Esophagus muscularis mucosa (tissue), 4 donors: ENCODE data around the gene COL26A1. TPM values are rescaled to one million over a fixed set of nuclear protein-coding genes. Genes with fewer than 3 reads are reported as not detected.

Experiments used
- DNase-seq: peaks from one replicate; pipeline ENCODE4 v3.0.0-alpha.2; 2017; ENCODE audit errors: extremely low spot score
- H3K27ac ChIP-seq, 4 donors: fragments of 200-600 bp; sonication (generic); replicated peaks in 1 of 4; 1 replicate in 3 of 4; 2 replicates in 1 of 4; pipeline ENCODE4 v1.5.1; 2016 to 2019; ENCODE audit warnings: mild to moderate bottlenecking in 1 of 4
- H3K27me3 ChIP-seq, 4 donors: fragments of 200-600 bp; sonication (generic); one replicate each; pipeline versions ENCODE4 v1.5.1 to v1.6.0; 2016 to 2019
- H3K36me3 ChIP-seq, 4 donors: fragments of 200-600 bp; sonication (generic); one replicate each; pipeline ENCODE4 v1.5.1; 2016 to 2019
- H3K4me1 ChIP-seq, 4 donors: fragments of 200-600 bp; sonication (generic); one replicate each; pipeline ENCODE4 v1.5.1; 2016 to 2019
- H3K4me3 ChIP-seq, 4 donors: fragments of 200-600 bp; sonication (generic); 1 replicate in 2 of 4; 2 replicates in 2 of 4; pipeline ENCODE4 v1.5.1; 2016 to 2019; ENCODE audit warnings: mild to moderate bottlenecking in 4 of 4, moderate library complexity in 1 of 4
- H3K9me3 ChIP-seq, 4 donors: fragments of 200-600 bp; sonication (generic); 1 replicate in 3 of 4; 2 replicates in 1 of 4; pipeline ENCODE4 v1.5.1; 2016 to 2019
- EP300 ChIP-seq: sonication (generic); formaldehyde crosslinking; IDR thresholded peaks from one replicate; pipeline ENCODE4 v1.6.1; 2017; ENCODE audit warnings: antibody characterized with exemption
- POLR2A ChIP-seq: fragments of 450-650 bp; IDR thresholded peaks from one replicate; pipeline ENCODE4 v1.6.1; 2017; ENCODE audit warnings: antibody characterized with exemption, moderate library complexity, mild to moderate bottlenecking, low read depth
- POLR2AphosphoS5 ChIP-seq, 2 donors: sonication (generic); formaldehyde crosslinking; IDR thresholded peaks; one replicate each; pipeline ENCODE4 v1.6.1; 2017; ENCODE audit warnings: antibody characterized with exemption in 2 of 2
- WGBS: methylation state at CpG from one replicate; pipeline ENCODE4 v1.1.5; 2018; 5-methylcytosine and 5-hydroxymethylcytosine counted together
- intact Hi-C: fragments of 100-400 bp; cut with DNase I; formaldehyde crosslinking; loops from one replicate; pipeline ENCODE4 v1.15.1; 2023
- total RNA-seq, 4 donors: library from RNA; depleted of rRNA; stranded (reverse); fragments of >200 nt; gene quantifications; one replicate each; pipeline versions ENCODE4 v1.1.0 to v1.2.1, GENCODE V29; 2016
- TF ChIP-seq, protein P1 (sequence below), 3 experiments: fragments of 200-600 bp in 2 of 3; fragments of 450-650 bp in 1 of 3; sonication (generic) in 2 of 3; IDR thresholded peaks; one replicate each; pipeline ENCODE4 v1.5.1; 2017 to 2019; ENCODE audit warnings: antibody characterized with exemption in 3 of 3, mild to moderate bottlenecking in 2 of 3, moderate library complexity in 1 of 3

COL26A1 gene
- total RNA-seq, 4 donors from 2014 or later: not detected

DNA sequence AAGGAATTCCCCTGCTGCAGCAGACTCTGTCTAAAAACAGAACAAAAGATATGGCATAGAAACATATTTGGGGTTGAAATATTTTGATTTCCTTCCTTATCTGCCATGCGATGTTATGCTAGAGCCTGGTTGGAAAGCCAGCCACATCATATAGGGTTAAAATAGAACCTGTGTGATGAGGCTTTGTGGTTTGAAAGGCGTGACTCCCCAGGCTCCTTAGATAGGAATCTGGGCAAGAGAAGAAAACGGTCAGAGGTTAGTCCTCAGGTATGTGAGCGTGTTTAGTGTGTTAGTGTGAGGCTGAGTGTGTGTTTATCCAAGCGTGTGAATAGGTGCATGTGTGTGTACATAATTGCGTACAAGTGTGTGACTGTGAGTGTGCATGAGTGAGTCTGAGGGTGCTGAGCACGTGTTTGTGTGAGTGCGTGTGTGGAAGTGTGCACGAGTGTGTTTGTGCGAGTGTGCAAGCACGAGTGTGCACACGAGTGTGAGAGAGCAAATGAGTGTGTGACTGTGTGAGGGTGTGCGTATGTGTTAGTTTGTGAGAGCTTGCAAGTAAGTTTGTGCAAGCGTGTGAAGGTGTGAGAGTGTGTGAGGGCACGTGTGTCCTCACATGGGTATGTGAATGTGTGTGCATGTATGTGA, 79.9 kb downstream of the COL26A1 start:
- no peaks in the 10 kb centered on the region for H3K4me1 ChIP-seq
- TF ChIP-seq EP300: no peak
- TF ChIP-seq, protein P1, sequence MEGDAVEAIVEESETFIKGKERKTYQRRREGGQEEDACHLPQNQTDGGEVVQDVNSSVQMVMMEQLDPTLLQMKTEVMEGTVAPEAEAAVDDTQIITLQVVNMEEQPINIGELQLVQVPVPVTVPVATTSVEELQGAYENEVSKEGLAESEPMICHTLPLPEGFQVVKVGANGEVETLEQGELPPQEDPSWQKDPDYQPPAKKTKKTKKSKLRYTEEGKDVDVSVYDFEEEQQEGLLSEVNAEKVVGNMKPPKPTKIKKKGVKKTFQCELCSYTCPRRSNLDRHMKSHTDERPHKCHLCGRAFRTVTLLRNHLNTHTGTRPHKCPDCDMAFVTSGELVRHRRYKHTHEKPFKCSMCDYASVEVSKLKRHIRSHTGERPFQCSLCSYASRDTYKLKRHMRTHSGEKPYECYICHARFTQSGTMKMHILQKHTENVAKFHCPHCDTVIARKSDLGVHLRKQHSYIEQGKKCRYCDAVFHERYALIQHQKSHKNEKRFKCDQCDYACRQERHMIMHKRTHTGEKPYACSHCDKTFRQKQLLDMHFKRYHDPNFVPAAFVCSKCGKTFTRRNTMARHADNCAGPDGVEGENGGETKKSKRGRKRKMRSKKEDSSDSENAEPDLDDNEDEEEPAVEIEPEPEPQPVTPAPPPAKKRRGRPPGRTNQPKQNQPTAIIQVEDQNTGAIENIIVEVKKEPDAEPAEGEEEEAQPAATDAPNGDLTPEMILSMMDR (IDR thresholded peaks at IDR 0.05): no peak
- TF ChIP-seq POLR2AphosphoS5 (IDR thresholded peaks at IDR 0.05): no peak
- no peak for TF ChIP-seq POLR2A
- intact Hi-C loops: no loop called here
- H3K27ac ChIP-seq: no peak overlapping the region
- no peaks in the 10 kb centered on the region for H3K36me3 ChIP-seq
- no peak for DNase-seq
- H3K9me3 ChIP-seq: no peaks in the 10 kb centered on the region
- peaks cover 0 to 51% (median 0%) of the 10 kb centered on the region in 4 donors for H3K27me3 ChIP-seq
- 60% methylated on average over 15 of the region's 15 CpGs for WGBS
- H3K4me3 ChIP-seq: no peak overlapping the region

DNA sequence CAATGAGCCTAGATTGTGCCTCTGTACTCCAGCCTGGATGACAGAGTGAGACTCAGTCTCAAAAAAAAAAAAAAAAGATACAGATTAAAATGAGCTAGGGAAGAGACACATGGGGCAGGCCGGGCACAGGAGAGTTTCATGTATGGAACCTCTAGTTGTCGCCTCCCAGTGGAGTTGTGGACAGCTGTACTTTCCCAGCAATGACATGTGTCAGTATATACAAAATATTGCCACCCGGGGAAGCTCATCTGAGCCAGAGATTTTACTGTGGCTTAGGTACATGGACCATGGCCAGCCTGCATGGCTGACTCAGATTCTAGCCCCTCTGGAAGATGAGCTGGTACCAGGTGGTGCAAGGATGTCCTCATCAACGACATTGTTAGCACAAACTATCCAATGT, 87.4 kb downstream of the COL26A1 start:
- no peak overlapping the region for H3K4me3 ChIP-seq
- no peak for DNase-seq
- H3K4me1 ChIP-seq: no peaks in the 10 kb centered on the region
- H3K27ac ChIP-seq: no peak overlapping the region
- 96% methylated on average over 4 of the region's 4 CpGs for WGBS
- TF ChIP-seq POLR2AphosphoS5 (IDR thresholded peaks at IDR 0.05) (no peak), EP300 (no peak), POLR2A (no peak)
- TF ChIP-seq, protein P1 (IDR thresholded peaks at IDR 0.05): no peak
- no peaks in the 10 kb centered on the region for H3K36me3 ChIP-seq
- peaks cover 0 to 16% (median 0%) of the 10 kb centered on the region in 4 donors for H3K27me3 ChIP-seq
- H3K9me3 ChIP-seq: no peaks in the 10 kb centered on the region
- intact Hi-C loops: no loop called here

DNA sequence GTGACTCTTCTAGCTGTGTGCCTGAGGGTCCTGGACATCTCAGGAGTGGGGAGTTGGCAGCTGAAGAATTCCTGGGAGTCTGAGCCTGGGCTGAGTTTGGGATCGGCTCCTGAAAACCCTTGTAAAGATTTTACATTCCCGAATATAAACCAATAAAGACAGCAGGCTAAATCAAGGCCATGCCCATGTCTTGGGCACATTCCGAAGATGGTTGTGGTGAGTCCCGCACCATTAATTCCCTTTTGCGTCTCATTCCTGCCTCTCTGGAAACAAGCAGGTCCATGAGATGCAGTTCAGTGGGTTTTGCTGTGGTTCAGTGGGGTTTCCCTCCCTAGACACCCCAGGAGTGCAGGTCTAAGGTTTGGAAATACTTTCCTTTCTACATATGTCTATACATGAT, 90.9 kb downstream of the COL26A1 start:
- TF ChIP-seq, protein P1 (IDR thresholded peaks at IDR 0.05): no peak
- TF ChIP-seq POLR2A (no peak), EP300 (no peak), POLR2AphosphoS5 (IDR thresholded peaks at IDR 0.05) (no peak)
- no peak for DNase-seq
- intact Hi-C loops: no loop called here

DNA sequence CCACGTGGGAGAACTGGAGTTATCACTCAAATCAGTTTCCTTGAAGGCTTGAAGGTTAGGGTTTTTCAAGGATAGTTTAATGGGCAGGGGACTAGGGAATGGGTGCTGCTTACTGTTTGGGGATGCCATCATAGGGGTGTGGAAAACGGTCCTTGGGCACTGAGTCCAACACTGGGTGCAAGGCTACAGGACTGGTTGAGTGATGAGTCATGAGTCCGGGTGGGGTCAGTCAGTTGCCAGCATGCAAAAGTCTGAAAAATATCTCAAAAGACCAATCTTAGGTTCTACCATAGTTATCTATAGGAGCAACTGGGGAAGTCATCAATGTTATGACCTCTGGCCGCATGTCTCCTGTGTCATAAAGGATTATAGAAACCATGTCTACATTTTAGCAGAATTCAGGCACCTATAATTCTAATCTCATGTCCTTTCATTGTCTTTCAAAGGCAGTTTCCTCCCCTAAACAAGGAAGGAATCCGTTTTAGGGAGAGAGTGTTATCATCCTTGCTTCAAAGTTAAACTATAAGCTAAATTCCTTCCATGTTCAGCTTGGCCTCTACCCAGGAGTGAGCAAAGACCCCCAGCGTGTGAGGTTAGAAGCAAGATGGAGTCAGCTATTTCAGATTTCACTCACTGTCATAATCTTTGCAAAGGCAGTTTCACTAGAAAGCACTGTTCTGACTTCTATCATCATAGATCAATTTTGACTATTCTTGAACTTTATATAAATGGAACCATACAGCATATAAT, 94.5 kb downstream of the COL26A1 start:
- no peak for DNase-seq
- intact Hi-C loops: no loop called here
- no peaks in the 10 kb centered on the region for H3K36me3 ChIP-seq
- 67% methylated on average over 6 of the region's 6 CpGs for WGBS
- H3K27ac ChIP-seq: no peak overlapping the region
- H3K27me3 ChIP-seq: peaks cover 0 to 4% (median 0%) of the 10 kb centered on the region in 4 donors
- no peaks in the 10 kb centered on the region for H3K9me3 ChIP-seq
- H3K4me3 ChIP-seq: no peak overlapping the region
- no peaks in the 10 kb centered on the region for H3K4me1 ChIP-seq
- TF ChIP-seq POLR2AphosphoS5 (IDR thresholded peaks at IDR 0.05): no peak
- TF ChIP-seq EP300: no peak
- TF ChIP-seq, protein P1 (IDR thresholded peaks at IDR 0.05): no peak
- no peak for TF ChIP-seq POLR2A

More for the DNA sequence above, 90.9 kb downstream of the COL26A1 start:
- 85% methylated on average over 5 of the region's 5 CpGs for WGBS
- Histone ChIP-seq H3K27ac (no peak overlapping the region), H3K4me3 (no peak overlapping the region), H3K4me1 (no peaks in the 10 kb centered on the region), H3K9me3 (no peaks in the 10 kb centered on the region), H3K36me3 (no peaks in the 10 kb centered on the region), H3K27me3 (peaks cover 0 to 6% (median 0%) of the 10 kb centered on the region in 4 donors)
